ENCODE measurements around the gene CYFIP1. TPM values are rescaled to one million over a fixed set of nuclear protein-coding genes. Genes with fewer than 3 reads are reported as not detected.

Gene CYFIP1
- total and polyA plus RNA-seq, 5 donors, result 12.2 to 42.5 (median 35.3) TPM

- no peak for DNase-seq
- no peak for ATAC-seq
- intact Hi-C loops (cut with DNase I), result no loop called here
- Histone ChIP-seq H3K4me1 (ENCODE audit: control insufficient read depth, insufficient read depth, low read length) (no peaks in the 10 kb centered on the region), H3K27ac (ENCODE audit: low read length) (no peak overlapping the region), H3K9me3 (ENCODE audit: control insufficient read depth, low read length) (no peaks in the 10 kb centered on the region), H3K4me3 (ENCODE audit: low read length) (no peak overlapping the region), H3K27me3 (ENCODE audit: control insufficient read depth, insufficient read depth) (no peaks in the 10 kb centered on the region)
- WGBS, result 96% methylated on average over 25 of the region's 25 CpGs
Observed at GRCh38 chr15:22915866-22916515, 64.2 kb downstream of the CYFIP1 start.

GRCh38 chr15:22913646-22914380, 66.4 kb downstream of the CYFIP1 start:
- Histone ChIP-seq H3K9me3 (ENCODE audit: control insufficient read depth, low read length) (no peaks in the 10 kb centered on the region), H3K4me3 (ENCODE audit: low read length) (no peak overlapping the region), H3K27ac (ENCODE audit: low read length) (no peak overlapping the region), H3K27me3 (ENCODE audit: control insufficient read depth, insufficient read depth) (no peaks in the 10 kb centered on the region), H3K4me1 (ENCODE audit: control insufficient read depth, insufficient read depth, low read length) (no peaks in the 10 kb centered on the region)
- intact Hi-C loops (cut with DNase I), result no loop called here
- 97% methylated on average over 13 of the region's 13 CpGs for WGBS
- no peak for DNase-seq
- no peak for ATAC-seq

GRCh38 chr15:22912256-22912655, 67.9 kb downstream of the CYFIP1 start:
- H3K4me3 ChIP-seq (ENCODE audit: low read length), result no peak overlapping the region
- H3K4me1 ChIP-seq (ENCODE audit: control insufficient read depth, insufficient read depth, low read length), result no peaks in the 10 kb centered on the region
- WGBS, result 94% methylated on average over 12 of the region's 12 CpGs
- H3K27ac ChIP-seq (ENCODE audit: low read length), result no peak overlapping the region
- ATAC-seq (no peak), DNase-seq (no peak)
- H3K27me3 ChIP-seq (ENCODE audit: control insufficient read depth, insufficient read depth), result no peaks in the 10 kb centered on the region
- H3K9me3 ChIP-seq (ENCODE audit: control insufficient read depth, low read length), result no peaks in the 10 kb centered on the region
- intact Hi-C loops (cut with DNase I), result no loop called here

GRCh38 chr15:22911306-22911705, 68.9 kb downstream of the CYFIP1 start:
- H3K4me3 ChIP-seq (ENCODE audit: low read length), result no peak overlapping the region
- H3K27me3 ChIP-seq (ENCODE audit: control insufficient read depth, insufficient read depth), result no peaks in the 10 kb centered on the region
- no peaks in the 10 kb centered on the region for H3K9me3 ChIP-seq (ENCODE audit: control insufficient read depth, low read length)
- intact Hi-C loops (cut with DNase I), result no loop called here
- WGBS, result 89% methylated on average over 8 of the region's 8 CpGs
- ATAC-seq (no peak), DNase-seq (no peak)
- no peaks in the 10 kb centered on the region for H3K4me1 ChIP-seq (ENCODE audit: control insufficient read depth, insufficient read depth, low read length)
- H3K27ac ChIP-seq (ENCODE audit: low read length), result no peak overlapping the region

DNA sequence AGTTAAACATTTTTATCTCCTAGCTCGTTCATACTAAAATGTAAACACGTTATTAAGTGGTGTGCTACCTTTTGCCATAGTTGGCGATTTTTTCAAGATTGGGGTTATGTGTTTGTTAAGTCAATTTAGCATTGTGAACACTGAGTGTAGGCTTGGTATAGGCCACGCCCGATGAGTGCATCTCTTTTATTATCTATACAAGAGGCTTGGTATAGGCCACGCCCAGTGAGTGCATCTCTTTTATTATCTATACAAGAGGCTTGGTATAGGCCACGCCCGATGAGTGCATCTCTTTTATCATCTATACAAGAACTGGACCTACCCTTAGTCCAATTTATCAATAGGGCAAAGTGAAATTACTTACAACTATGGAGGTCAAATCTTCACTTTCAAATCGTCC, 71.3 kb downstream of the CYFIP1 start:
- DNase-seq (no peak), ATAC-seq (no peak)
- Histone ChIP-seq H3K4me3 (ENCODE audit: low read length) (no peak overlapping the region), H3K4me1 (ENCODE audit: control insufficient read depth, insufficient read depth, low read length) (no peaks in the 10 kb centered on the region), H3K27me3 (ENCODE audit: control insufficient read depth, insufficient read depth) (no peaks in the 10 kb centered on the region), H3K9me3 (ENCODE audit: control insufficient read depth, low read length) (no peaks in the 10 kb centered on the region), H3K27ac (ENCODE audit: low read length) (no peak overlapping the region)
- intact Hi-C loops (cut with DNase I), result no loop called here
- 95% methylated on average over 9 of the region's 9 CpGs for WGBS

DNA sequence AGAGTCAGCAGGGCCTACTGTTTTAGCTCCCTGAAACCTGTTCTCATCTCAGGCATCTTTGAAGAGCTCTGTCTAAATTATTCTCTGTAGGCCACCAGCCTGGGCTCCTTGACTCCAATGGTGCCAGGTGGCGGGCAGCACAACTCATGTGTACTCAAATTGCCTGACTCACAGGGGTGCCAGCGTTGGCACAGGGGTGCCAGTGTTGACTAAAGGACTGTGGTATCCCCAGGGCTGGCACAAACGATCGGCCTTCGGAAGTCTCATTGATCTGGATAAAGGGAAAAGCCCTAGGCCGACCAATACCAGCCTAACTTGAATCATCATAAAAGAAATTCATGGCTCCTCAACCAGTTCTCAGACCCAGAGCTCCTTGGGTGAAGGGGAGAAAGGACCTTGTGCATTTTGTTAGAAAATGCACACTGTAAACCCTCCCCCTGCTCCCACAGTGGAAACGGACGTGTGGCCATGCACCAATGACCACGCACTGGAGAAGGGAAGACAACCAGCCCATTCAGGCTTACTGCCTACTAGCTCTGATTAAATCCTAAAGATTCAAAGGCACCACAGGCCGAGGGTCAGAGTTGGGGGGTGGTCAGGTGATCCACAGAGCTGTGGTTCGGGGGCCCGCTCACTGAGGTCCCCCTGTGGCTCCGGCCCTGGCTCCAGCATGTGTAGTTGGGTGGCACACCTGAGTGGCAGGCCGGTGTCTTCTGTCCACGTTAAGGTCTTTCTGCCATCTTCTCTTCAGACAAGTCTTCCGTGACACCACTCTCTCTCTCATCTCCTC, 72.8 kb downstream of the CYFIP1 start:
- 90% methylated on average over 16 of the region's 16 CpGs for WGBS
- H3K4me3 ChIP-seq (ENCODE audit: low read length), result no peak overlapping the region
- H3K27ac ChIP-seq (ENCODE audit: low read length), result no peak overlapping the region
- ATAC-seq (no peak), DNase-seq (no peak)
- H3K4me1 ChIP-seq (ENCODE audit: control insufficient read depth, insufficient read depth, low read length), result no peaks in the 10 kb centered on the region
- H3K27me3 ChIP-seq (ENCODE audit: control insufficient read depth, insufficient read depth), result no peaks in the 10 kb centered on the region
- H3K9me3 ChIP-seq (ENCODE audit: control insufficient read depth, low read length), result no peaks in the 10 kb centered on the region
- intact Hi-C loops (cut with DNase I), result no loop called here

GRCh38 chr15:22904736-22905135, 75.4 kb downstream of the CYFIP1 start:
- no peaks in the 10 kb centered on the region for H3K4me1 ChIP-seq (ENCODE audit: control insufficient read depth, insufficient read depth, low read length)
- no peaks in the 10 kb centered on the region for H3K27me3 ChIP-seq (ENCODE audit: control insufficient read depth, insufficient read depth)
- no peak overlapping the region for H3K27ac ChIP-seq (ENCODE audit: low read length)
- no peaks in the 10 kb centered on the region for H3K9me3 ChIP-seq (ENCODE audit: control insufficient read depth, low read length)
- intact Hi-C loops (cut with DNase I), result no loop called here
- DNase-seq (no peak), ATAC-seq (no peak)
- 72% methylated on average over 11 of the region's 11 CpGs for WGBS
- H3K4me3 ChIP-seq (ENCODE audit: low read length), result no peak overlapping the region

DNA sequence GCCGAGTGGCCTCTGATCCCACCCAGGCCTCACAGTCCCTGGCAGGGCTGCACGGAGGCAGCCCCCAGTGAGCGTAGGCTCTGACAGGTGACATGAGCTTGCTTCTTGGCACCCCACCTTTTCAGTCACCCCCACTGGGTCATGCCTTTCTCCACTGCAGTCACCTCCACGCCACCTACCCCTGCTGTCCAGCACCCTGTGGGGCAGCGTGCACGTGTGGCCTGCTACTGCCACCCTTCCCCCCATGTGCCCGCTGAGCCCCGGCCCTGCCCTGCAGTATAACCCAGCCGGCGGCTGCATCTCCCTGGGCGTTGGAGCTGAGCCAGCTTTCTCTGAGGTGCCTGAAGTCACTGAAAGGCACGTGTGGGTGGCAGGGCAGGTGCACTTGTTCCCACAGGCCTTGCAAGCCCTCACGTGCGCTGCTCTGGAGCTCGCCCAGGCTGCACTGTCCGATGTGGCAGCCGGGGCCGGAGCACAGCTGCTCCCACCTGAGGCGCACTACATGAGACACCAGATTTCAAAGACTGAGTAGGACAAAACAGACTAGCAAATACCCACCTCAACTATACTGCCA, 76.1 kb downstream of the CYFIP1 start:
- no peak for DNase-seq
- Histone ChIP-seq H3K27me3 (ENCODE audit: control insufficient read depth, insufficient read depth) (no peaks in the 10 kb centered on the region), H3K4me1 (ENCODE audit: control insufficient read depth, insufficient read depth, low read length) (no peaks in the 10 kb centered on the region), H3K4me3 (ENCODE audit: low read length) (no peak overlapping the region), H3K27ac (ENCODE audit: low read length) (no peak overlapping the region), H3K9me3 (ENCODE audit: control insufficient read depth, low read length) (no peaks in the 10 kb centered on the region)
- ATAC-seq, result peak; percentile 27 to 32
- intact Hi-C loops (cut with DNase I), result no loop called here
- WGBS, result 85% methylated on average over 19 of the region's 19 CpGs

- H3K4me3 ChIP-seq (ENCODE audit: low read length), result no peak overlapping the region
- no peak for DNase-seq
Observed at GRCh38 chr15:22903427-22903826, 76.7 kb downstream of the CYFIP1 start.

DNA sequence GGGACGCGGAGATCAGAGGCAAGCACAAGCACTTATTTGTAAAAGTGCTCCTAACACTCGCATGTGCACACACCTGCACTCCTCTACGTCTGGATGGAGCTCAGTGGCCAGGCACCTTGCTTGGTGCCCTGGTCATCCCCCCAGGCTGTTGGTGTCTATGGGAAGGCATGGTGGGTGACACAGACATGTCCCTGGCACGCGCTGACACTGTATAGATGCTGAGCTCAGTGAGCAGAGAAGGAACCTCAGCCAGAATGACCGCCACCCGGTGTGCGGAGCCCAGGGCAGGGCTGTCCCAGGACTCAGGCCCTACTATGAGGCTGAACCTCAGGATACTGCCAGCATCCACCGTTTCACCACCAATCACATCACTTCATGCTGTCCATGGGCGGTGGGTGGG, 77.2 kb downstream of the CYFIP1 start:
- intact Hi-C loops (cut with DNase I), result no loop called here
- Histone ChIP-seq H3K4me3 (ENCODE audit: low read length) (no peak overlapping the region), H3K4me1 (ENCODE audit: control insufficient read depth, insufficient read depth, low read length) (no peaks in the 10 kb centered on the region), H3K27ac (ENCODE audit: low read length) (no peak overlapping the region), H3K9me3 (ENCODE audit: control insufficient read depth, low read length) (no peaks in the 10 kb centered on the region), H3K27me3 (ENCODE audit: control insufficient read depth, insufficient read depth) (no peaks in the 10 kb centered on the region)
- no peak for ATAC-seq
- 95% methylated on average over 11 of the region's 11 CpGs for WGBS
- no peak for DNase-seq

More at GRCh38 chr15:22903427-22903826, 76.7 kb downstream of the CYFIP1 start:
- no peak for ATAC-seq
- H3K27ac ChIP-seq (ENCODE audit: low read length), result no peak overlapping the region
- H3K9me3 ChIP-seq (ENCODE audit: control insufficient read depth, low read length), result no peaks in the 10 kb centered on the region
- H3K4me1 ChIP-seq (ENCODE audit: control insufficient read depth, insufficient read depth, low read length), result no peaks in the 10 kb centered on the region
- H3K27me3 ChIP-seq (ENCODE audit: control insufficient read depth, insufficient read depth), result no peaks in the 10 kb centered on the region
- 89% methylated on average over 18 of the region's 18 CpGs for WGBS
- intact Hi-C loops (cut with DNase I), result no loop called here

GRCh38 chr15:22902578-22902977, 77.6 kb downstream of the CYFIP1 start:
- H3K4me3 ChIP-seq (ENCODE audit: low read length), result no peak overlapping the region
- ATAC-seq (no peak), DNase-seq (no peak)
- no peak overlapping the region for H3K27ac ChIP-seq (ENCODE audit: low read length)
- H3K9me3 ChIP-seq (ENCODE audit: control insufficient read depth, low read length), result no peaks in the 10 kb centered on the region
- no peaks in the 10 kb centered on the region for H3K4me1 ChIP-seq (ENCODE audit: control insufficient read depth, insufficient read depth, low read length)
- intact Hi-C loops (cut with DNase I), result no loop called here
- no peaks in the 10 kb centered on the region for H3K27me3 ChIP-seq (ENCODE audit: control insufficient read depth, insufficient read depth)
- 79% methylated on average over 12 of the region's 12 CpGs for WGBS
